K562 (cell line): ENCODE results near the gene ZFYVE28. TPM values are rescaled to one million over a fixed set of nuclear protein-coding genes. Genes with fewer than 3 reads are reported as not detected.
A peak's percentile ranks its signal among the peaks of the same experiment; 100 is the strongest.

Experiments
- BRD4 ChIP-seq: fragments of 200-600 bp; sonication (generic); IDR thresholded peaks from 2 replicates; pipeline ENCODE4 v1.6.1; 2017; ENCODE audit warnings: inconsistent platforms
- CEBPG ChIP-seq, 3 experiments: fragments of 200-800 bp in 1 of 3; sonication (Bioruptor generic) in 1 of 3; sonication (generic) in 1 of 3; formaldehyde crosslinking in 1 of 3; IDR thresholded peaks in 2 of 3; conservative IDR thresholded peaks in 1 of 3; 2 replicates each; pipeline versions ENCODE4 v1.6.1 to v1.8.0; 2016 to 2022; ENCODE audit warnings: missing compliant biosample characterization in 2 of 3, missing genetic modification characterization in 2 of 3, mild to moderate bottlenecking in 1 of 3, missing genetic modification reagents in 1 of 3
- CHD1 ChIP-seq: fragments of 200-600 bp; sonication (generic); IDR thresholded peaks from one replicate; pipeline ENCODE4 v1.6.1; 2012; ENCODE audit warnings: mild to moderate bottlenecking, moderate library complexity, low read length, inconsistent platforms
- CTBP1 ChIP-seq: fragments of 450-650 bp; IDR thresholded peaks from 2 replicates; pipeline ENCODE4 v1.6.1; 2016; ENCODE audit warnings: borderline replicate concordance
- EGR1 ChIP-seq: fragments of 450-650 bp; conservative IDR thresholded peaks from 2 replicates; pipeline ENCODE4 v1.6.1; 2017; ENCODE audit warnings: mild to moderate bottlenecking
- PML ChIP-seq: IDR thresholded peaks from 2 replicates; pipeline ENCODE4 v1.6.1; 2012; ENCODE audit warnings: low read length, inconsistent platforms
- SMARCA4 ChIP-seq: fragments of 450-650 bp; IDR thresholded peaks from 2 replicates; pipeline ENCODE4 v1.6.1; 2016
- SNRNP70 ChIP-seq: fragments of 200-400 bp; formaldehyde crosslinking; optimal IDR thresholded peaks from 2 replicates; pipeline ENCODE3; 2017; ENCODE audit warnings: low read depth, low read length
- TAF7 ChIP-seq: fragments of 450-650 bp; IDR thresholded peaks from 2 replicates; pipeline ENCODE4 v1.6.1; 2016; ENCODE audit warnings: missing genetic modification characterization, missing compliant biosample characterization
- XRCC4 ChIP-seq: IDR thresholded peaks from one replicate; pipeline ENCODE4 v1.6.1; 2011; ENCODE audit not compliant: insufficient read depth, insufficient read length; ENCODE audit errors: extremely low read depth
- ZNF133 ChIP-seq: fragments of 250-450 bp; sonication (Bioruptor Pico); IDR thresholded peaks from 2 replicates; pipeline ENCODE4 v1.4.0; 2020; ENCODE audit warnings: mild to moderate bottlenecking
- ZNF175 ChIP-seq: fragments of 200-800 bp; sonication (Bioruptor generic); IDR thresholded peaks from 2 replicates; pipeline ENCODE4 v1.6.1; 2016; ENCODE audit warnings: low read depth, mild to moderate bottlenecking, missing genetic modification characterization, missing compliant biosample characterization
- ZNF217 ChIP-seq: sonication (generic); formaldehyde crosslinking; IDR thresholded peaks from 2 replicates; pipeline ENCODE4 v1.8.0; 2022; ENCODE audit warnings: mild to moderate bottlenecking, missing genetic modification reagents
- ZNF407 ChIP-seq: fragments of 450-650 bp; IDR thresholded peaks from 2 replicates; pipeline ENCODE4 v1.6.1; 2016; ENCODE audit warnings: low read depth
- ZNF589 ChIP-seq: fragments of 200-800 bp; sonication (Bioruptor generic); IDR thresholded peaks from 2 replicates; pipeline ENCODE4 v1.6.1; 2016; ENCODE audit warnings: low read depth, missing genetic modification characterization, missing compliant biosample characterization
- ZNF717 ChIP-seq: fragments of 250-450 bp; sonication (Bioruptor Pico); IDR thresholded peaks from 2 replicates; pipeline ENCODE4 v1.5.0; 2021
- ZZZ3 ChIP-seq: fragments of 450-650 bp; IDR thresholded peaks from 2 replicates; pipeline ENCODE4 v1.6.1; 2016; ENCODE audit warnings: antibody characterized with exemption, mild to moderate bottlenecking, moderate library complexity
- polyA plus RNA-seq, 8 experiments: library from polyadenylated mRNA; depleted of rRNA in 4 of 8; stranded (reverse) in 5 of 8; unstranded in 3 of 8; fragments of >200 nt; fragmentation: Nextera tagmentation in 2 of 8; fragmentation: Illumina TruSeq in 1 of 8; extraction: Ambion mirVana in 2 of 8; extraction: Trizol in 1 of 8; gene quantifications; 2 replicates each; pipeline versions ENCODE4 v1.2.1 to v1.2.3, GENCODE V29; 2011 to 2014; ENCODE audit warnings: inconsistent platforms in 1 of 8, missing spikeins in 1 of 8
- total RNA-seq, 7 experiments: library from RNA; depleted of rRNA in 6 of 7; stranded (reverse); fragments of >200 nt in 6 of 7; fragmentation: Illumina TruSeq in 2 of 7; extraction: Trizol in 2 of 7; gene quantifications; 2 replicates each; pipeline versions ENCODE4 v1.2.1 to v1.2.3, GENCODE V29; 2011 to 2021; ENCODE audit warnings: low replicate concordance in 1 of 7
- TF ChIP-seq, protein P1 (sequence below): fragments of 250-450 bp; sonication (Bioruptor Pico); IDR thresholded peaks from 2 replicates; pipeline ENCODE4 v1.9.0; 2021; ENCODE audit warnings: mild to moderate bottlenecking
- TF ChIP-seq, protein P2 (sequence below), 3 experiments: fragments of 200-800 bp in 1 of 3; sonication (Bioruptor generic) in 1 of 3; sonication (generic) in 1 of 3; formaldehyde crosslinking in 1 of 3; IDR thresholded peaks; 2 replicates each; pipeline versions ENCODE4 v1.6.1 to v1.8.0; 2016 to 2022; ENCODE audit warnings: mild to moderate bottlenecking in 2 of 3, missing compliant biosample characterization in 2 of 3, missing genetic modification characterization in 2 of 3, missing genetic modification reagents in 1 of 3

The ZFYVE28 gene
- total and polyA plus RNA-seq, 9 of the 15 experiments (the other 6 are each of a cell fraction or from before 2014, with no cell fraction given), result 1.3 to 24.8 (median 8.9) TPM

DNA sequence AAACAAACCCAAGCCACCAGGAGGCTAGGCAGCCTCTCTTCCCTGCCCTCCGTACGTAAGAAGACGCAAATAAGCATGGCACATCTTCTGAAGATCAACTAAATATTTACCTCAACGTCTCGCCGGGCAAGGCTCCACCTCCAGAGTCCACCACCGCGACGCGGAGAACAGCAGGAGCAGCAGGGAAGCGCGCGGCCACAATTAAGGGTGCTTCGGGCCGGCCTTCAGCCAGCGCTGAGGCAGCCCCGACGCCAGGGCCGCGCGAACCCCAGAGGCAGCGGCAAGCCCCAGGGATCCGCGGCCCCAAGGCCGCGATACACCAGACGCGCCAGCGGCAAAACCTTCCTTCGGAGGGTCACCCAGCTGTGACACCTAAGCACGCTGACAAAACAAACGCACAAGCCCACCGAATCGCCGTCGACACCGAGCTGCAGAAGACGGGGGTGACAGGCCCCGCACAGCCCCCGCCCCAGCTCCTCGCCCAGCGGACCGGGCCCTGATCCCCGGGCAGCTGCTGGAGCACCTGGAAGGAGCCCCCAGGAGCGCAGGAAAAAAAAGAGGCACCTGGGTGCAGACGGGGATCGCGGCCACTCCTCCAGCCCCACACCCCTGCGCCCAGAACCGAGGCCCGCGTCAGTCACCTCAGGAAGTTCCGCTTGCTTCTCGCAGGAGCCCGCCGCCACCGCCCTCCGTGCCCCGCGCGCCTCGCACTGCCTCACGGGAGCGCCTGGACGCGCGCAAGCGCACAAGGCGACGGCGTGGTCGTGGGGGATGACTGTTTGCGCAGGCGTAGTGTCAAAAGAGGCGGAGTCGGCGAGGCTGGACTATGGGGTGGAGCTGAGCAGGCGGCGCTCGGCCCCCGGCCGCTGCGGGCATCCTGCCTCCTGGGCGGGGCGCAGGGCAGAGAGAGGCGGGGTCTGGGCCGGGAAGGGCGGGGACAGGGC lies 176.8 kb downstream of the ZFYVE28 start, which contains the start of the genes HAUS3 and POLN (continued):
- TF ChIP-seq, protein P1, sequence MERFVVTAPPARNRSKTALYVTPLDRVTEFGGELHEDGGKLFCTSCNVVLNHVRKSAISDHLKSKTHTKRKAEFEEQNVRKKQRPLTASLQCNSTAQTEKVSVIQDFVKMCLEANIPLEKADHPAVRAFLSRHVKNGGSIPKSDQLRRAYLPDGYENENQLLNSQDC, result no peak
- TF ChIP-seq ZNF175 (CRISPR knock-in tag) (no peak), EGR1 (peak; percentile 39; the same call in 1 of the 2 replicates), CEBPG (CRISPR knock-in tag; IDR thresholded peaks at IDR 0.05) (0 out of 2 replicates have a peak, but pooled peaks have one; percentile 24), CEBPG (tag; conservative IDR thresholded peaks at IDR 0.05 in 1 of 2, IDR thresholded peaks at IDR 0.05 in 1 of 2) (no peak), SMARCA4 (no peak), BRD4 (no peak), CHD1 (peak; percentile 89), XRCC4 (no peak), CTBP1 (peak; percentile 73), ZNF133 (no peak), ZZZ3 (no peak), SNRNP70 (no peak), ZNF407 (no peak), PML (peak; percentile 69; the same call in 1 of the 2 replicates), ZNF717 (CRISPR knock-in tag) (no peak), ZNF589 (CRISPR knock-in tag) (no peak), ZNF217 (CRISPR knock-in tag) (no peak), TAF7 (tag) (no peak)
- TF ChIP-seq, protein P2, sequence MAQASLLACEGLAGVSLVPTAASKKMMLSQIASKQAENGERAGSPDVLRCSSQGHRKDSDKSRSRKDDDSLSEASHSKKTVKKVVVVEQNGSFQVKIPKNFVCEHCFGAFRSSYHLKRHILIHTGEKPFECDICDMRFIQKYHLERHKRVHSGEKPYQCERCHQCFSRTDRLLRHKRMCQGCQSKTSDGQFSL (CRISPR knock-in tag; IDR thresholded peaks at IDR 0.05), result no peak
- TF ChIP-seq, protein P2 (tag; IDR thresholded peaks at IDR 0.05), result no peak
